SHP77 treated with DMSO at 0.1 percent for 48 hours (cell line): ENCODE measurements around the gene TK2.
"Not testable (repeated sequence)": the region's sequence is repeated elsewhere in the genome, so short reads cannot be mapped to it uniquely, and the experiment has no call there.

Experiments
- DNase-seq: peaks from one replicate; lab custom pipeline; 2025; lab: John Stamatoyannopoulos, UW

Gene TK2

DNA sequence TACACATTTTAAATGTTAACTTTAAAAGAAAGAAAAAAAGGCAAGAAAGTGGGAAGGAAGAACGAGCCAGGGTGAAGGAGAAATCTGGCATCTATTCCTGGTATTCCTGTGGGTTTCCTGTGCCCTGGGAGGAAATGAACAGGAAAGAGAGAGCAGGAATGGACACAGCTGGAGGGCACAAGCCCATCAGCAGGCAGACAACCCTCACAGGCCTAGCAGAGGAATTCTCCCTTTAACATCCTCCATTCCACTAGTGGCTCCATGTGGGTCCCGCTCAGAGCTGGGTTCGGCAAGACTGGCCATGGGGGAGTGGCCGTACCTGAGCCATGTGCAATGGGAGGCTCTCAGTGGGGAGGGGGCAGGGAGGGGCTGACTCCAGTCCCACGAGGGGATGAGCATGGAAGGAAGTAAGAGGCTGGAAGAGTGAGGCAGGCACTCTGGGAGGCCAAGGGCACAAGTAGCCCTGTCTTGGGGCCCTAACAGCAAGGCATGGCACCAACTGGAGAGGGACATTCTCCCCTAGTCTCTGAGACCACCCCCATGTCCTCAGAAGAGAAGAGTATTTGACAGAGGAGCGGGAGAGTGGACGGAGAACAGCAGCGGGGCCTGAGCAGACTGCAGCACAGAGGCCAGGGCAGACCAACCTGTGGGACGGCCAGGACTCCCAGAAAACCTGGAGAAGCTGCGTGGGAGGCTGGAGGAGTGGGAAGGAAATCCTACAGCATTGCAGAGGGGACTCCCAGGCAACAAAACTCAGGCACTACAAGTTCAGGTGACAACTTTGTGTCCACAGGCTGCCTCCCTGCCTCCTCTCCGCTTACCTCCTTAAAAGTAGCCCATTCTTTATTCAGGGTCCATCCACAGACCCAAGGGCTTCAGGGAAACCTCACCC, 30.2 kb downstream of the TK2 start:
- no peak for DNase-seq

DNA sequence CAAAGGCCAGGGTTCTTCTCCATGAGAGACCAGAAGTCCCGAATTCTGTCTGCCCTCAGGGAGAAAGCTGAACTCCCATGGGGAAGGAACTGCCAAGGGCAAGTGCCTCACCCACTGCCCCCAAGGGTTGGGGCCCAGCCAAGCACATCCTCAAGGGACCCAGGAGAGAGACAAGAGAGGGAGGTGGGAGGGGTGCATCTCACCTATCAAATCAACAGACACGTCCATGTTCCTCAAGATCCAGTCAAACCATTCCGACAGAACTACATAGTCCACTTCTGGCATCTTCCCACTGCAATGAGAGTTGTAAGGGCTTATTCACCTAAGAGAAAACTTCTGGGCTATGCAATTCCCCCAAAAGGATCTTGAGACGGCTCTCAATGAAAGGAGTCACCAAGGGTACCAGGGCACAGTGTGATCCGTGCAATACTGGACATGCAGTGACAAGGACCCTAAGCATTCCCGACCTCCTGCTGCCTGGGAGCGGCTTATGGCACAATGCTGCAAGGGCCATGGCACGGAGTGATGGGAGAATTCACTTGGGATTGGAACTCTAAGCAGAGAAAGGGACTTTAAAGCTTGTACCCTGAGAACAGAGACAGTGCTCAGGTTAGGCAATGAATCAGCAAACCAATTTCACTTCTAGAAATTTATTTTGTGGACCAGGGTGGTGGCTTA, 32.2 kb downstream of the TK2 start:
- no peak for DNase-seq

GRCh38 chr16:66516808-66517585, 32.9 kb downstream of the TK2 start:
- DNase-seq = peak; percentile 90

- no peak for DNase-seq
Measured at GRCh38 chr16:66516509-66516807, 33.5 kb downstream of the TK2 start.

GRCh38 chr16:66515596-66516508, 34.1 kb downstream of the TK2 start:
- DNase-seq = no peak

- not testable (repeated sequence) for DNase-seq
Measured at GRCh38 chr16:66514980-66515595, 34.8 kb downstream of the TK2 start.

GRCh38 chr16:66514391-66514790, 35.5 kb downstream of the TK2 start:
- not testable (repeated sequence) for DNase-seq

DNA sequence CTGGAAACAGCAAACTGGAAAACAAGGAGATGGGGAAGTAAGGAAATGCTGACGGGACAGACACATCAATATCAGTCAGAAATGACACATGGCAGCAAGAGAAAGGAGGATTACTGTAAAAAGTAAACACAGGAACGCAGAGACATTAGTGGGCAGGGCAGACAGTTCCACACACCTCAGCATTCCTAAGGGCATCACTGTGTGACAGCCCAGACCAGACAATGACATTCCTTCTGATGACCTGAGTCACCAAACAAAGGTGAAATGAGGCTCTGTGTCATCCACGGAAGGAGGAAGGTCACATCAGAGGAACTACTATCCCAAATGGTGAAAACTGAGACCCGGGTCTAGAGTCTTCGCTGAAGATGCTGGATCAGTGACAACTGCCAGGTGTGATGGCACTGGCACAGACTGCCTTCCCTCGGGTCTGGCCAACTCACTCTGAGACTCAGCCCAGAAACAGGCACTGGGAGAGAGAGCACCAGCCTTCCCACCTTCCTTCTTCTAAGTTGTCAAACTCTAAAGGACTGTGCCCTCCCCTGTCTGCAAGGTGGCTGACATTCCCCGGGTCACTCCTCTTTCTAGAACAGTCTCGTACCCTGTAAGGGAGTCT, 36.7 kb downstream of the TK2 start:
- DNase-seq = no peak

DNA sequence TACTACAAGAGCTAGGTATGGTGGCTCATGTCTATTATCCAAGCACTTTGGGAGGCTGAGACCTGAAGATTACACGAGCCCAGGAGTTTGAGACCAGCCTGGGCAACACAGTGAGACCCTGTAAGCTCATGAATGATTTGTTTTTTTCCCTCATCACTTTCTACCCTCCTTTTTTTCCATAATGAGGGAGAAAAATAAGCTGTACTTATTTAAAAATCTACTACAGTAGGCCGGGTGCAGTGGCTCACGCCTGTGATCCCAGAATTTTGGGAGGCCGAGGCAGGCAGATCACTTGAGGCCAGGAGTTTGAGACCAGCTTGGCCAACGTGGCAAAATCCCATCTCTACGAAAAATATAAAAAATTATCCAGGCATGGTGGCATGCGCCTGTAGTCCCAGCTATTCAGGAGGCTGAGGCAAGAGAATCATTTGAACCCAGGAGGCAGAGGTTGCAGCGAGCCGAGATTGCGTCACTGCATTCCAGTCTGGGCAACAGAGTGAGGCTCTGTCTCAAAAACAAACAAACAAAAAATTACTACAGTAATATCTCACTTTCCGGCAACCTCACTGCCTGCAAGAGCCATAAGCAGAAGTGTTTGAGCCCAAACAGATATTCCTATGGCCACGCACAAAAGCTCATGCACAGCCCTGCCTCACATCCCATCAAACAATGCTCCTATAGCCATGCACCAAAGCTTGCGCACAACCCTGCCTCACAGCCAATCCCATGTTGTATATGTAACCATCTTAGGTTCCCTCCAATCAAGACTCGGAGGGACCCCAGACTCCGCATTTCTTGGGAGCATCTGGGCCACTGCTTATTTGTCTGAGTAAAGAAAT, 37.4 kb downstream of the TK2 start:
- no peak for DNase-seq

GRCh38 chr16:66511602-66512271, 38.2 kb downstream of the TK2 start:
- DNase-seq = no peak

DNA sequence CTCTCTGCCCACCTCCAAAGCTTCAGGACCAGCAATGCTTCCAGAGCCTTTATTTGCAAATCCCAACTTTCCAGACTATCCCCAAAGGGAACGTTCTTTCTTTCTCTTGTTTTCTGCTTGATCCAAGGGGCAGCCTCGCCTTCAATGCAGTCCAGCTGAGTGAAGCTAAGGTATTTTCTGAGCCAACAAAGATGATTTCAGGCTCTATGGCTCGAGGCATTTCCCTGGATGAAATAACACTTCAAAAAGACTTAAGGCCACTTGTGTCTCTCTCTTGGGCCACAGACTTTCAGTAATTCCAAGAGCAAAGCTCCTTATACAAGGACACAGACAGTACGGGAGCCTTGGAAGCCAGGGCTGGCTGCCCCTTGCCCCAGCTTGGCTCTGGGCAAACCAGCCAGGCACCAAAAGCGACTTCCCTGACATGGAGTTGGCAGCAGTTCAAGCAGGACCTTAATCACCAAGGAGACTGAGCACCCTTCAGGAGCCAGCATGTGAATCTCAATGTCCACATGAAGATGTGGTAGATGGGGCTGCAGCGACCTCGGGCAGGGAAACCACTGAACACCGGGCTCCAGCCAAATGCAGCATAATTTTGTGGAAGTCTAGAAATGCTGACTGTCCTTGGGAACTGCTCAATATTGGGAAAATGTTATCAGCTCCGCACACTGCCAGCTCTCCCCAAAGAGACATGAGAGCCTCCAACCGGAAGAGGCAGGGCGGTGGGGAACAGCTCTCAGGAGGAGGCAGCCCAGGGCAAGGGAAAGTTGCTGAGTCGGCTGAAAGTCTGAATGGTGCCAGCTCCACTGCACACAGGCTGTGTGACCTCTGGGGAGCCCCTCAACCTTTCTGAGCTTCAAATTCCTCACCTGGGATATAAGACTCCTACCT, 39.0 kb downstream of the TK2 start:
- DNase-seq = no peak

- no peak for DNase-seq
Measured at GRCh38 chr16:66510298-66510697, 39.6 kb downstream of the TK2 start.

GRCh38 chr16:66509576-66509975, 40.3 kb downstream of the TK2 start:
- no peak for DNase-seq

GRCh38 chr16:66508914-66509496, 40.9 kb downstream of the TK2 start:
- no peak for DNase-seq

- DNase-seq = no peak
Measured at GRCh38 chr16:66508248-66508913, 41.5 kb downstream of the TK2 start.

DNA sequence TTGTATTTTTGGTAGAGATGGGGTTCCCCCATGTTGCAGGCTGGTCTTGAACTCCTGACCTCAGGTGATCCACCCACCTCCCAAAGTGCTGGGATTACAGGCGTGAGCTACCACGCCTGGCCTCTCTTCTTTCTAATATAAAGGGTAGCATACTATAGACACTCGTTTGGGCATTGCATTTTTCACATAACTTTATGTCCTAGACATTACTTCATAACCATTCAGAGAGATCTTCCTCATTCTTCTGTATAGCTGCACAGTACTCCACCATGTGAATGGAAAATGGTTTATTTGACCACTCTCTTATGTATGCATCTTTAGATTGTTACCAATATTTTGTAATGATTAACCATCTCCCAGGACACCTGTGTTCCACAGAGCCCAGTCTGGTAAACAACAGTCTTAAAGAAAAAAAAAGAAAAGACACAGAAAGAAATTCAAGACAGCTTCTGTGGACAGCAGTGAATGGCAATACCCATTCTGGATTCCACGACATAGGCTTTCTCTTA, 42.1 kb downstream of the TK2 start:
- DNase-seq = no peak

DNA sequence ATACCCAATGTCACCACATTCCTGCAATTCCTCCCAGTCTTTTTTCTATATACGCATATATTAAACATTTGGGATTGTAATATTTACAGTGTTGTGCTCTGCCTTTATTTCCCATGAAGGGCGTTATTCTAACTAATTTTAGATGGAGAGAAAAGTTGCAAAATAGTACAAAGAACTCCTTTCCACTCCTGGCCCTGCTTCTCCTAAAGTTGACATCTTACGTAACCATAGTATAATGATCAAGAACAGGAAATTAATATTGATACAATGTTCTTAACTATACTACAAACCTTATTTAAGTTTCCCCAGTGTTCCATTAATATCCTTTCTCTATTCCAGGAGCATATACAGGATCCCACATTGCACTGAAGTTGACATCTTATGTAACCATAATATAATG, 46.3 kb downstream of the TK2 start:
- DNase-seq = no peak
